GM18873 (cell line): ENCODE results near the gene HOMEZ.
"Not testable (repeated sequence)": the region's sequence is repeated elsewhere in the genome, so short reads cannot be mapped to it uniquely, and the experiment has no call there.

Experiments used
- ATAC-seq: cut with Tn5 transposase; IDR thresholded peaks from one replicate; pipeline ENCODE4 v1.9.1; 2021; ENCODE audit warnings: mild to moderate bottlenecking, moderate library complexity, moderate number of reproducible peaks; ENCODE audit not compliant: unreplicated experiment, low FRiP score

HOMEZ gene

DNA sequence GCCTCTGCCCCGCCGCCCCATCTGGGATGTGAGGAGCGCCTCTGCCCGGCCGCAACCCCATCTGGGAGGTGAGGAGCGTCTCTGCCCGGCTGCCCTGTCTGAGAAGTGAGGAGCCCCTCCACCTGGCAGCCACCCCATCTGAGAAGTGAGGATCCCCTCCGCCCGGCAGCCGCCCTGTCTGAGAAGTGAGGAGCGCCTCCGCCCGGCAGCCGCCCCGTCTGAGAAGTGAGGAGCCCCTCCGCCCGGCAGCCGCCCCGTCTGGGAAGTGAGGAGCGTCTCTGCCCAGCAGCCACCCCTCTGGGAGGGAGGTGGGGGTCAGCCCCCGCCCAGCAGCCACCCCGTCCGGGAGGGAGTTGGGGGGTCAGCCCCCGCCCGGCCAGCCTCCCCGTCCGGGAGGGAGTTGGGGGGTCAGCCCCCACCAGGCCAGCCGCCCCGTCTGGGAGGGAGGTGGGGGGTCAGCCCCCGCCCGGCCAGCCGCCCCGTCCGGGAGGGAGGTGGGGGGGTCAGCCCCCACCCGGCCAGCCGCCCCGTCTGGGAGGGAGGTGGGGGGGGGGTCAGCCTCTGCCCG, 53.6 kb downstream of the HOMEZ start:
- not testable (repeated sequence) for ATAC-seq

DNA sequence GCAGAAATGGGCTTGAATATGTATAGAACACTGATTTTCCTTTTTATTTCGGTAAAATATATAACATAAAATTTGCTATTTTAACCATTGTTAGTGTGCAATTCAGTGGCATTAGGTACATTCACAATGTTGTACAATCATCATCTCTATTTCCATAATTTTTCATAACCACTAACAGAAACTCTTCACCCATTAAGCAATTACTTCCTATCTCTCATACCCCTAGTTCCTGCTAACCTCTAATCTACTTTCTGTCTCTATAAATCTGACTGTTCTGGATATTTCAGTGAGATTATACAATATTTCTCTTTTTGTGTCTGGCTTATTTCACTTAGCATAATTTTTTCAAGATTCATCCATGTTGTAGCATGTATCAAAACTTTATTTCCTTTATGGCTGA, 57.1 kb downstream of the HOMEZ start:
- ATAC-seq, result no peak

DNA sequence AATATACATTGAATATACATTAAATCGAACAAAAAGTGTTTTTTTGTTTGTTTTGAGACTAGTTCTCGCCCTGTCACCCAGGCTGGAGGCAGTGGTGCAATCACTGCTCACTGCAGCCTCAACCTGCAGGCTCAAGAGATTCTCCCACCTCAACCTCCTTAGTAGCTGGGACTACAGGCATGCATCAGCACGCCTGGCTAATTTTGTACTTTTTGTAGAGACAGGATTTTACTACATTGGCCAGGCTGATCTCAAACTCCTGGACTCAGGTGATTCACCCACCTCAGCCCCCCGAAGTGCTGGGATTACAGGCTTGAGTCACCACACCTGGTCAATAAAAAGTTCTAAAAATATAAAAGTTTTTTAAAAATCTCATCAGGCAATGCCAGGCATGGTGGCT, 58.4 kb downstream of the HOMEZ start:
- ATAC-seq, result no peak

- ATAC-seq, result not testable (repeated sequence)
Measured at GRCh38 chr14:23224958-23225357, 61.0 kb downstream of the HOMEZ start.
